RCC 7860 (cell line): ENCODE data around the gene SLC11A1.

Experiments
- DNase-seq: peaks from one replicate; pipeline ENCODE4 v3.0.0-alpha.2; 2015; ENCODE audit warnings: low spot score
- FAIRE-seq: peaks from 2 replicates; lab custom pipeline; 2012; peaks lifted over from hg19 to GRCh38; lab: Jason Lieb, UNC

Gene SLC11A1

GRCh38 chr2:218366621-218367414 is 15.3 kb upstream of the SLC11A1 start:
- no peak for FAIRE-seq
- no peak for DNase-seq

- no peak for FAIRE-seq
- no peak for DNase-seq
Observed at GRCh38 chr2:218367415-218368149, 14.5 kb upstream of the SLC11A1 start.

GRCh38 chr2:218368150-218368528 is 13.9 kb upstream of the SLC11A1 start:
- no peak for FAIRE-seq
- no peak for DNase-seq

GRCh38 chr2:218368621-218369153 is 13.4 kb upstream of the SLC11A1 start:
- DNase-seq, result no peak

GRCh38 chr2:218369330-218369729 is 12.7 kb upstream of the SLC11A1 start:
- DNase-seq, result no peak
- FAIRE-seq, result no peak

More at GRCh38 chr2:218368621-218369153, 13.4 kb upstream of the SLC11A1 start:
- FAIRE-seq, result no peak

- DNase-seq (no peak), FAIRE-seq (no peak)
Observed at GRCh38 chr2:218370410-218371063, 11.5 kb upstream of the SLC11A1 start.

GRCh38 chr2:218371983-218372350 is 10.1 kb upstream of the SLC11A1 start:
- DNase-seq (no peak), FAIRE-seq (no peak)

- FAIRE-seq, result no peak
- no peak for DNase-seq
Observed at GRCh38 chr2:218374795-218375194, 7.3 kb upstream of the SLC11A1 start.

GRCh38 chr2:218375212-218375611 is 6.9 kb upstream of the SLC11A1 start:
- DNase-seq (no peak), FAIRE-seq (no peak)

- no peak for FAIRE-seq
- no peak for DNase-seq
Observed at GRCh38 chr2:218378053-218378452, 4.0 kb upstream of the SLC11A1 start.

- no peak for FAIRE-seq
- DNase-seq, result no peak
Observed at GRCh38 chr2:218382785-218383184, 712 bp downstream of the SLC11A1 start.

- DNase-seq (no peak), FAIRE-seq (no peak)
Observed at GRCh38 chr2:218383892-218384519, 1.9 kb downstream of the SLC11A1 start.

- DNase-seq (no peak), FAIRE-seq (no peak)
Observed at GRCh38 chr2:218384975-218385374, 2.9 kb downstream of the SLC11A1 start.

- FAIRE-seq (no peak), DNase-seq (no peak)
Observed at GRCh38 chr2:218386505-218387368, 4.7 kb downstream of the SLC11A1 start.

- FAIRE-seq (no peak), DNase-seq (no peak)
Observed at GRCh38 chr2:218387369-218388194, 5.5 kb downstream of the SLC11A1 start.

- DNase-seq (no peak), FAIRE-seq (no peak)
Observed at GRCh38 chr2:218389333-218390150, 7.5 kb downstream of the SLC11A1 start.

GRCh38 chr2:218391202-218391601 is 9.1 kb downstream of the SLC11A1 start:
- no peak for DNase-seq
- FAIRE-seq, result no peak

- FAIRE-seq, result no peak
- DNase-seq, result no peak
Observed at GRCh38 chr2:218392459-218392858, 10.4 kb downstream of the SLC11A1 start.
